HT1080 (cell line): ENCODE results near the gene TTC17. TPM values are rescaled to one million over a fixed set of nuclear protein-coding genes. Genes with fewer than 3 reads are reported as not detected.
A peak's percentile ranks its signal among the peaks of the same experiment; 100 is the strongest.
"Not testable (repeated sequence)": the region's sequence is repeated elsewhere in the genome, so short reads cannot be mapped to it uniquely, and the experiment has no call there.

Experiments
- DNase-seq: peaks from one replicate; pipeline ENCODE4 v3.0.0-alpha.2; 2015; ENCODE audit warnings: low read depth
- polyA plus RNA-seq, 2 experiments: library from polyadenylated mRNA; depleted of rRNA; stranded (reverse); fragments of >200 nt; gene quantifications; 2 replicates each; pipeline ENCODE4 v1.2.3, GENCODE V29; 2015
- total RNA-seq: library from RNA; depleted of rRNA; stranded (reverse); fragments of >200 nt; shearing (Covaris generic); gene quantifications from 2 replicates; pipeline ENCODE4 v1.2.3, GENCODE V29; 2014; rRNA removed

Gene TTC17, protein sequence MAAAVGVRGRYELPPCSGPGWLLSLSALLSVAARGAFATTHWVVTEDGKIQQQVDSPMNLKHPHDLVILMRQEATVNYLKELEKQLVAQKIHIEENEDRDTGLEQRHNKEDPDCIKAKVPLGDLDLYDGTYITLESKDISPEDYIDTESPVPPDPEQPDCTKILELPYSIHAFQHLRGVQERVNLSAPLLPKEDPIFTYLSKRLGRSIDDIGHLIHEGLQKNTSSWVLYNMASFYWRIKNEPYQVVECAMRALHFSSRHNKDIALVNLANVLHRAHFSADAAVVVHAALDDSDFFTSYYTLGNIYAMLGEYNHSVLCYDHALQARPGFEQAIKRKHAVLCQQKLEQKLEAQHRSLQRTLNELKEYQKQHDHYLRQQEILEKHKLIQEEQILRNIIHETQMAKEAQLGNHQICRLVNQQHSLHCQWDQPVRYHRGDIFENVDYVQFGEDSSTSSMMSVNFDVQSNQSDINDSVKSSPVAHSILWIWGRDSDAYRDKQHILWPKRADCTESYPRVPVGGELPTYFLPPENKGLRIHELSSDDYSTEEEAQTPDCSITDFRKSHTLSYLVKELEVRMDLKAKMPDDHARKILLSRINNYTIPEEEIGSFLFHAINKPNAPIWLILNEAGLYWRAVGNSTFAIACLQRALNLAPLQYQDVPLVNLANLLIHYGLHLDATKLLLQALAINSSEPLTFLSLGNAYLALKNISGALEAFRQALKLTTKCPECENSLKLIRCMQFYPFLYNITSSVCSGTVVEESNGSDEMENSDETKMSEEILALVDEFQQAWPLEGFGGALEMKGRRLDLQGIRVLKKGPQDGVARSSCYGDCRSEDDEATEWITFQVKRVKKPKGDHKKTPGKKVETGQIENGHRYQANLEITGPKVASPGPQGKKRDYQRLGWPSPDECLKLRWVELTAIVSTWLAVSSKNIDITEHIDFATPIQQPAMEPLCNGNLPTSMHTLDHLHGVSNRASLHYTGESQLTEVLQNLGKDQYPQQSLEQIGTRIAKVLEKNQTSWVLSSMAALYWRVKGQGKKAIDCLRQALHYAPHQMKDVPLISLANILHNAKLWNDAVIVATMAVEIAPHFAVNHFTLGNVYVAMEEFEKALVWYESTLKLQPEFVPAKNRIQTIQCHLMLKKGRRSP
- 29.0 and 29.9 TPM in 2 replicates for total RNA-seq
- polyA plus RNA-seq (2015; cell fraction: cytosol; rRNA removed): 24.4 and 31.7 TPM in 2 replicates
- 168 and 191 TPM in 2 replicates for polyA plus RNA-seq (2015; cell fraction: nucleus; rRNA removed)

DNA sequence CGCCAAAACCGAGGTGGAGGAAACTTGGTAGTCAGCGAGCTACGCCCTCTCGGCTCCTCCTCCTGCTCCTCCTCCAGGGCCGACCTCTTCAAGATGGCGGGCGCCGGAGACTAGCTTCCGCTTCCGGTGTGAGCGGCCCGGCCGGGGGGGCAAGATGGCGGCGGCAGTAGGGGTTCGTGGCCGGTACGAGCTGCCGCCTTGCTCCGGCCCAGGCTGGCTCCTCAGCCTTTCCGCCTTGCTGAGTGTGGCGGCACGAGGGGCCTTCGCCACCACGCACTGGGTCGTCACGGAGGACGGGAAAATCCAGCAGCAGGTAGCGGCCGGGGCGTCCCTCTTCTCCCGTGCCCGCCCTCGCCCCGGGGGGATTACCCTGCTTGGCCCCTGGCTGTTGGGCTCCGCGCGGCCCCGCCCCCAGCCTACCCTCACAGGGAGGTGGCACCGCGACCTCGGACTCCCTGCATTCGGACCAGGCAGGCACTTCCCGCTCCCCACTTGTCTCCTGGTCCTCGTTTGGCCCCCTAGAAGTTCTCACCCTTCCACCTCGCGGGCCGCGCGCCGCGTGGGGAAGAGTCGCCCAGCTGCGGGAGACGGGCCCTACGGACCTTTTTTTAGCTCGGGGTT lies at the start of gene TTC17:
Gene TTC17, plus strand, starts transcription at position 120 of the 621 bp plus-strand sequence. Its CDS starts 35 bp downstream, at position 155.
- peak; percentile 89 for DNase-seq

DNA sequence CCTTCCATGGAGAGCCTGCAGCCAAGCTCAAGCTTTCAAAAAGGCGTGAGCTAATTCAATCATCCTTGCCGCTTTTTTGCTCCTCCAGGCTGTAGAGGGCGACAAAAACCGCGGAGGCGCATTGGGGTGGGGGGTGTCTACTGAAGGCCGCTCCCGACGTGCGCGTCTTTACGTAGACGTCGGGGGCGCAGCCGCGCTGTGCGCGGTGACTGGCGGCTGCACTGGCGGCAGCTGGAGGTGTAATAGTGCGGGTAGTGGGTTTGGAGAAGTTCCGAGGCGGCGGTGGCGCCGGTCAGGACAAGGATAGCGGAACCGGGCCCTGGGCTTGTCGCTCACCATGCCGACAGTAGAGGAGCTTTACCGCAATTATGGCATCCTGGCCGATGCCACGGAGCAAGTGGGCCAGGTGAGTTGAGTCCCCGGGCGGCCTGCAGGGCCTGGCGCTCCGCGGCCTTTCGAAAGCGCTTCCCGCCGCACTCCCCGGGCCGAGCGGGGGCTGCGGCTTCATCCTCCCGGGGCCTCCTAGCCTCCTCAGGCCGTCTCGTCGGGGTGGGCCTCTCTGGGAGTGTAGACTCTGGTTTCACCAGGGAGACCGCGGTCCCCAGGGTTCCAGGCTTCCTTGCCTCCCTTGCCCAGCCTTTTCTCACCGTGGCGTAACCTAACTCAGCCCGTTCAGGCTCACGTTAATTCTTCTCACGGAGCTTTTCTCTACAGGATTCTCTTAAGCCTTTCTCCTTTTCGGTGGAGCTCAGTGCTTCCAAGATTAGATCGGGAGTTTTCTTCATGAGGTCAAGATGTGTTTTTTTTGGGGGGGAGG lies 46.7 kb upstream of the TTC17 start, which contains the start of gene API5:
Gene API5, plus strand, starts transcription at position 206 of the 817 bp plus-strand sequence. Its CDS starts 132 bp downstream, at position 338.
- DNase-seq: peak; percentile 94

DNA sequence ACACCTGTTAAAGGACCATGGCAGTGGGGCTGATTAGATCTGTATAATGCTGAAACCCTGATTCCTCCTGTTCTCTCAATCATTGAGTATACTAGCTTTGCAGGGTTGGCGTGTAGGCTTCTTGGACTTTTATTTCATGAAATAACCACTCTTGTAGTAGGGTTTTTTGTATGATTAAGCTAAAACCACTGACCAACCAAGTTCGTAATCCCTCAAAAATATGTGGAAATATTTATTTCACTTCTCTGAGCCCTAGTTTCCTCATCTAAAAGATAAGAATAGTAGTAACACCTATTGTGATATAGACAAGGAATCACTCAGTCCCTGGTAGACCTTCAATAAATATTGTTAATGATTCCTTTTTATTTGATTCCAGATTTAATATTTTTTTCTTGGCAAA lies 42.8 kb upstream of the TTC17 start:
- no peak for DNase-seq

DNA sequence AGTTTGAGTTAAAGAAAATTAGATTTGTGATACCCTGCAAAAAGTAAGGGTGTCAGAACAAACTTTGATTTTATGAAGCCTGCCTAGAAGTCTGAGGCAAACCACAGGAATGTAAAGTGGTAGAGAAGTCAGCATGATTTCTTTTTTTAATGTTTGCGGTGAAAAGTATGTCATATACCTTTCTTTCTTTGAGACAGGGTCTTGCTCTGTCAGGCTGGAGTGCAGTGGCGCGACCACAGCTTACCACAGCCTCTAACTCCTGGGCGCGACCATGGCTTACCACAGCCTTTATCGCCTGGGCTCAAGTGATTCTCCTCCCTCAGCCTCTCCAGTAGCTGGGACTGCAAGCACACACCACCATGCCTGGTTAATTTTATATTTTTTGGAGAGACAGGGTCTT lies 42.3 kb upstream of the TTC17 start:
- peak; percentile 78 for DNase-seq

DNA sequence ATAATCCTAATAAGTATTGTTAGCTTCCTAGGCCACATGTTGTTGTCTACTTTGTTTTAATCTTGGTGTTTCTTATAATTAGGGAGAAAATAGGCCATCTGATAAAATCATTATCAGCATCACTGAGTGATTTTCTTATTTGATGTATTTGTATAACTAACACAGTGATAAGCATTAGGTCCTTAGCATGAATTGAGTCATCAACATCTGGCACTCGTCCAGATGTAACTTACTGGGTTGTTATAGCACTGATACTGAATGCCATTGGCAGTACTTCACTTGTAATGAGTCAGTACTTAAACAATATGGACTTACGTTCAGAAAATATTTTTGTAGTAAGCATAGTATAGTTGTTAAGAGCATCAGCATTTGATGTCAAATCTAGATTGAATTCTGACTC lies 30.7 kb upstream of the TTC17 start:
- peak; percentile 88 for DNase-seq

DNA sequence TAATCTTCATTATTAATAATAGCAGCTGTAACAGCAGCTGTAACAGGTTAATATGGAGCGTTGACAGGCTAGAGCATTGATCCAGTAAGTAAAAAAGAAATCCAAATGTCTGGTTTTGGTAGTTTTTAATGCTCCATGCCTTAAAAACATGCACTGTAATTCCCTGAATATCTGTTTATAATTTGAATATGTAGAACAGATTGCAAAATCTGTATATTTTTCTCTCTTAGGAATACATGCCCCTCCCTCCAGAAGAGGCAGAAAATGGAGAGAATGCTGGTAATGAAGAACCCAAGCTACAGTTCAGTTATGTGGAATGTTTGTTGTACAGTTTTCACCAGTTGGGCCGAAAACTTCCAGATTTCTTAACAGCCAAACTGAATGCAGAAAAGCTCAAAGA lies 30.2 kb upstream of the TTC17 start:
- no peak for DNase-seq

DNA sequence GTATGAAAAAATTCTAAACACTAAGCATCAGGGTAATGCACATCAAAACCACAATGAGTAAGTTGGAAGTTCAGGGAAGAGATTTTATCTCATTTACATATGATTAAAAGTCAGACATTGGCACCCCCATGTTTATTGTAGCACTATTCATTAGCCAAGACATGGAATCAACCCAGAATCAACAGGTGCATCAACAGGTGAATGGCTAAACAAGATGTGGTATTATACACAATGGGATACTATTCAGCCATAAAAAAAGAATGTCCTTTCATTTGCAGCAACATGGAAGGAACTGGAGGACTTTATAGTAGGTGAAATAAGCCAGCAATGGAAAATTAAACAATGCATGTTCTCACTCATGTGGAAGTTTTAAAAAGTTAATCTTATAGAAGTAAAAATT lies 17.6 kb upstream of the TTC17 start:
- no peak for DNase-seq

DNA sequence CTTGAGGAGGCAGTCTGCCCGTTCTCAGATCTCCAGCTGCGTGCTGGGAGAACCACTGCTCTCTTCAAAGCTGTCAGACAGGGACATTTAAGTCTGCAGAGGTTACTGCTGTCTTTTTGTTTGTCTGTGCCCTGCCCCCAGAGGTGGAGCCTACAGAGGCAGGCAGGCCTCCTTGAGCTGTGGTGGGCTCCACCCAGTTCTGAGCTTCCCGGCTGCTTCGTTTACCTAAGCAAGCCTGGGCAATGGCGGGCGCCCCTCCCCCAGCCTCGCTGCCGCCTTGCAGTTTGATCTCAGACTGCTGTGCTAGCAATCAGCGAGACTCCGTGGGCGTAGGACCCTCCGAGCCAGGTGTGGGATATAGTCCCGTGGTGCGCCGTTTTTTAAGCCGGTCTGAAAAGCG lies 7.3 kb upstream of the TTC17 start:
- DNase-seq: not testable (repeated sequence)

DNA sequence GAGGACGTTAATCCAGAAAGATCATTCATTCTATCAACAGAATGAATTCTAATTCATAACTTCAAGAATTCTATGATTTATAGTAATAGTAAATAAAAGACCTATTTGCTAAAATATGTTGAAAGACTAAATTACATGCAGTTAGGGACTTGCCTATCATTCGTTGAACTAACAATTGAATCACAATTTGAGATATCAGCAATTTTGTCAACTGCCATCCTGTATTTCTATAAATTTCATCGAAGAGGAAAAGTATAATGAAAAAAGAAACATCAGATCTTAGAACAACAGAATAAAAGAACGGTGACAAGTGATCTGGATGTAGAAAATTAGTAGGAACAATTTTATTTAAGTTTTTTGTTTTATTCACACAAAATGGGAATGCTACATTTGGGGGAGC lies 4.4 kb upstream of the TTC17 start:
- no peak for DNase-seq

DNA sequence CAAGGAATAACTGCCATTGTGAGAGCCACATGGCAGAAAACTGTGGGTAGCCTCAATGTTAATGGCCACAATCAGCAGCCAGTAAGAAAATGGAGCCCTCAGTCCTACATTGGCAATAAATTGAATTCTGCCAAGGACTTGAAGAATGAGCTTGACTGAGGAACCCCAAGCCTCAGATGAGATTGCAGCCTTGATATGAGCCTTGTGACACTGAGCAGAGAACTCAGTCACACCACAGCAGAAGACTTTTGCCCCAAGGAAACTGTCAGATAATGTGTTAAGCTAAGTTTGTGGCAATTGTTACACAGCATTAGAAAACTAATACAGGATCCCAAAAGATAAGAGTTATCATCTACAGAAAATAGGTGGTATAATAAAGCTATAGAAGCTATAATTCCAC lies 2.4 kb upstream of the TTC17 start:
- no peak for DNase-seq

DNA sequence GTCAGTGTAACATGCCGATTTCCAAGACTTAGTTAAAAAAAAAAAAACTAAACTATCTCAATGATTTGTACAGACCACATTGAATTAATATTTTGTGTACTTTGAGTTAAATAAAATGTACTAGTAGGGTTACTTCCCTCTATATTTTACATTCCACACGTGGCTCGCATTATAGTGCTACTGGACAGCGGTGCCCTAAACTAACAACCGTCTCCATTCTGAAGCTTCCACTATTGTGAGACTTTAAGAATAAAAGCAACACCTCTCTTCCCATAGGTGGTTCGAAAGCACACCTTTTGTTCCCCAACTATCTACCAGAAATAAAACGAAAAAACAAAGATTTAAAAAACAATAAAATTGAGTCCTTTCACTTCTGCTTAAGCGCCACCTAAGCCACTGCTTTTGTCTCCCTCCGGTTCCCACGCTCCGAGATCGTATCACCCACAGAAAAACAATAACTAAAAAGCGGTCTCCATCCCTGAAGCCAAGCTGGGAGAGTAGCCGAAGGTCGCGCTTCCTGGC lies 380 bp upstream of the TTC17 start:
- DNase-seq: peak; percentile 3

DNA sequence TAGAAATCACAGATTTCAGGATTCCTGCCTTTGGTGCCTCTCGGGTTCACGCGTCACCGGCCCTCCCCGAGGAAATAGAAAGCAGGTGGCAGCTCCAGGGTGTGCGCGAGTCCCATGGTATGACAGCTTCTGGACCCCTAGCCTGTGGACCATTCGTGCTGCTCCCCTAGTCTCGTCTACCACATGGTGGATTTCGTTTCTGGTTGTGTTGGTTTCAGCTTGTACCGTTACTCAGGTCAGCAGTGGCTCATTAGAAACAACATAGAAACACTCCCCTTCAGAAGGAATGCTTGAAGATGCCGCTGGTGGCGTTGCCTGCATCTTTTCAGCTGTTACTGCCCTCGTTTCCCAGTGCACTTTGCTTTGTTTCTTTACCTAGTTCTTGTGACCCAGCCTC lies 700 bp downstream of the TTC17 start:
- DNase-seq: peak; percentile 44

DNA sequence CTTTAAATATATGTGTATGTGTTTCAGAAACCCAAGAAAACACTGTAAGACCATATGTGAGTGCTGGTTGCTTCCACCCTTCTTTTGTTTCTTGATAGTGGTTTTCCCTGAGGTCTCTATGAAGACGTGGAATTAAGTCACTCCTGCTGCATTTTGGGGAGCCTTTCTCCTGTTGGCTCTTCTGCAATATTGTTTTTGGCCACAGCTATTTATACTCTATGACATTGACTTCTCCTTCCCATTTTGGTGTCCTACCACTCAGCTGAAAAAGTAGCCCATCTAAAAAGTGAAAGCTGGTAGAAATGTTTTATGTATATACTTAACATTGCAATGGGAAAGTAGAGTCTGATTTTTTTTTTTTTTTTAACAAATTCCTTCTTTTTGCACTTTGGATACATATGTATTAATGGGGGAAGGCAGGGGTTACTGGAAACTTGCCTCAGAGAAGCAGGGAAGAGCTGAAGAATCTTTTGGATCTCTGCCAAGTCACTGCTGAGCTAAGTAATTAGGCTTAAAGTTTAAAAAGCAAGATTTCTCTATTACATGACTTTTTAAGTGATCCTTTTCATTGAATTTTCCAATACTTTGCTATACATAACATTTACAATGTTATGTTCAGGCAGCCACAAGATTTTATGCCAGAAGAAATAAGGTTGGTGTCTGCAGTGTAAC lies 1.8 kb downstream of the TTC17 start:
- DNase-seq: no peak

DNA sequence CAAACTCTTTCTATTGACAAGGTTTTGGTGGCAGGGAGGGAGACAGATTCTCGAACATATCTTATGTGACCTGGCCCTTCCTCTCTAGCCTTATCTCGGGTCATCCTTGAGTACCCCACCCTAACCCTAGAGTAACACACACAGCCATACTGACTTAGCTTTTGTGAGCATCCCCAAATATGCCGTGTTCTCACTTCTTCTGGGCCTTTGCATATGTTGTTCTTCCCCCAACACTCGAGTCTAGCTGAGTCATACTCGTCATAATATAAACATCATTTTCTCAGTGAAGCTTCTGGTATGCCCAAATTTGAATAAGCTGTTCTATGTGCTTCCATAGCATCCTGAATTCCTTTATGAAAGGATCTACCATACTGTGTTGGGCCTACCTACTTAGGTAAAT lies 8.0 kb downstream of the TTC17 start:
- DNase-seq: peak; percentile 39

DNA sequence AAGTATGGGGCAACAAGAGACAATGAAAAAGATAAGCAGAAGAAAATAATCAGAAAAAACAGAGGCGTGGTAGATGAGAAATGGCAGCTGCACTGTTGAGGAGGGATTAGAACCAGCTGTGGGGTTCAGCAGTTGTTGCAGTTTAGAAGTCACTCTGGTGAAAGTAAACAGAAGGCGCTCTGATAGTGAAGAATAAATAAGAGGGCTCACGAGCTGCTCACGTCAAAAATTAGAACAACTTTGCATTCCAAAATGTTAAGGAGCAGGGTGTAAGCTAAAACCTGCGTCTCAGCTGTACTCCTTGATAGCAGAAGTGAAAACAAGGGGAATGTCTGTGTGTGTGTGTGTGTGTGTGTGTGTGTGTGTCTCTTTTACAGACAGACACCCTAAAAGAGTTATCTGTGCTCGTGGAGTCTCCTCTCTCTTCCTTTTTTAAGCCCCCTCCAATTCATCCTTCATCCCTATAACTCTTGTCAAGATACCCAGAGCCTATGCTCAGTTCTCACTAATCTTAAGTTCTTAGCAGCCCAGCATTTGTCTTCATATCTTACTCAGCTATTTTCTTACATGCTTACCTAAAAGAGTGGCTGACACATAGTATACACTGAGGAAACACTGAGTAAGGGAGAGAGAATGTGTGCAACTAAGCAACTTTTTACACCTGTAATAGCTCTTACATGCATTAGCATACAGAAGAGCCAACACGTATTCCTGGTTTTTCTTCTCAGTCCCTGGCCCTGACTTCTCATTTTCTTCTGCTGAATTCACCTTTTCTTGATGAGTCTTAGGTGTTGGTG lies 8.9 kb downstream of the TTC17 start:
- no peak for DNase-seq

DNA sequence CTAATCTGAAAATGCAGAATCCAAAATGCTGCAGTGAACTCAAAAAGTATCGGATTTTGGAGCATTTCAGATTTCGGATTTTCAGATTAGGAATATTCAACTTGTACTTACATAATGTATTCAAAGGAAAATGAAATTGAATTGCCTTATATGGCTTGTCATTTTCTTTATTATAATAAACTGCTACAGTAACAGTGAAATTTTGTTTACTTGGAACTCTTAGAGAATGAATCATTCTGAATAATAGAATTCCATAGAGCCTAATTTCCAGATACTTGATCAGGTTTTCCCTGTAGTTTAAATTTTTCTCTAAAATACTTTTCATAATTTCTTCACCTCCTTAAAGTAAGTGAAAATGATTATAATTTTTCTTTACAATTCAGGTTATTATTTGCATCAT lies 17.3 kb downstream of the TTC17 start:
- no peak for DNase-seq

DNA sequence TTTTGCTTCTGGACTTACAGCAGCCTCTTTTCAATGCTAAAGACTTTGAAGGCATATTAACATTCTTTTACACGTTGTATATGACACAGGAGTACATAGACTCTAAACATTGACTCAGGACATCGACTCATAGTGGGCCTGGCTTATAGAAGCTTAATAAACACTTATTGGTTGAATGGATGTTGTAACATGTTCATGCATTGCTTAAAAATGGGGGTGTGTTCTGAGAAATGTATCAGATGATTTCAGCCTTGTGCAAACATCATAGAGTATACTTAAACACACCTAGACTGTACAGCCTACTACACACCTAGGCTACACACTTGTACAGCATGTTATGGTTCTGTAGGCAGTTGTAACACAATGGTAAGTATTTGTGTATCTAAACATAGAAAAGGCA lies 17.9 kb downstream of the TTC17 start:
- DNase-seq: peak; percentile 46

DNA sequence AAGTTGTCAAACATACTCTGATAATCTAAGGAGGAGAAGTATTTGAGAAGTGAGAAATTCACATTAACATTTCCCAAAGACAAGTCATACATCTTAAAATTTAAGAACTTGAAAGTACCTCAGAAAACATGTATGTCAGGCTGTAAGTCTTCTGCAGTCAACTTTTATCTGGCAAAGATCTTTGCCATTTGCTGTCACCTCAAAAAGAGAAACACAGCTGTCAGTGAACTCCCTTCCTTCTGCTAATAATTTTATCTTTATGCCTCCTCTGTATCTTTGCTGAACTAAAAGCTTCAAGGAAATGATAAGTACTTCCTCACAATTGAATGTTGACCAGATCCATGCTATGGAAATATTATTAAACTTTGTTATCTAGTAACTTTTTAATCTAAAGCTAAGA lies 18.7 kb downstream of the TTC17 start:
- no peak for DNase-seq

DNA sequence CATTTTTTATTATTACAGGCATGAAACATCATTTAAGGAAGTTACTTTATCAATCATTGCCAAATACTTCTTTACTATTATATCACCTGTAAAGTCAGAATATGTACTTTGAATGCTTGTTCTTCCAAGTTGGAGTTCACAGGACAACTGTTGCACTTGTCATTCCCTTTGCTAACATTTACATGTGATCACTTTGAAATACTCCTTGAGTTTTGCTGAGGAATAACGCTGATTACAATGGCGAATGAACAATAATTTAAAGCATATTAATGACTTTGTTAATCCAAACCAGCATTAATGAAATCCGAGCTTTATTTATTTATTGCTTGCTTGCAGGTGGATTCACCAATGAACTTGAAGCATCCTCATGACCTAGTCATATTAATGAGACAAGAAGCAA lies 20.2 kb downstream of the TTC17 start:
- DNase-seq: no peak
